Brain microvascular endothelial cell (primary cell): ENCODE measurements around the gene CAPSL.

ENCODE experiments used
- DNase-seq: peaks from one replicate; pipeline ENCODE4 v3.0.0-alpha.2; 2020
- H3K27ac ChIP-seq: fragments of 250-450 bp; sonication (Bioruptor Pico); 2 replicates; pipeline ENCODE4 v1.5.1; 2020; ENCODE audit warnings: mild to moderate bottlenecking, moderate library complexity
- H3K27me3 ChIP-seq: fragments of 250-450 bp; sonication (Bioruptor Pico); replicated peaks from 2 replicates; pipeline ENCODE4 v1.5.1; 2020; ENCODE audit warnings: mild to moderate bottlenecking
- H3K36me3 ChIP-seq: fragments of 250-450 bp; sonication (Bioruptor Pico); replicated peaks from 2 replicates; pipeline ENCODE4 v1.5.1; 2020; ENCODE audit warnings: mild to moderate bottlenecking
- H3K4me3 ChIP-seq: 2 replicates; pipeline ENCODE4 v1.5.1; 2011; ENCODE audit warnings: low read depth, mild to moderate bottlenecking, control low read depth, low read length, moderate library complexity
- in situ Hi-C: cut with HindIII; loops from 2 replicates; pipeline ENCODE4 v1.10.0; 2017; ENCODE audit warnings: low sequenced_read_pairs, low pct_ligation_motif_present
- TF ChIP-seq, protein P1 (sequence below): IDR thresholded peaks from 2 replicates; pipeline ENCODE4 v1.5.1; 2011; ENCODE audit warnings: low read depth, mild to moderate bottlenecking, moderate library complexity, low read length, control low read depth, inconsistent platforms; ENCODE audit errors: missing control alignments

CAPSL gene

DNA sequence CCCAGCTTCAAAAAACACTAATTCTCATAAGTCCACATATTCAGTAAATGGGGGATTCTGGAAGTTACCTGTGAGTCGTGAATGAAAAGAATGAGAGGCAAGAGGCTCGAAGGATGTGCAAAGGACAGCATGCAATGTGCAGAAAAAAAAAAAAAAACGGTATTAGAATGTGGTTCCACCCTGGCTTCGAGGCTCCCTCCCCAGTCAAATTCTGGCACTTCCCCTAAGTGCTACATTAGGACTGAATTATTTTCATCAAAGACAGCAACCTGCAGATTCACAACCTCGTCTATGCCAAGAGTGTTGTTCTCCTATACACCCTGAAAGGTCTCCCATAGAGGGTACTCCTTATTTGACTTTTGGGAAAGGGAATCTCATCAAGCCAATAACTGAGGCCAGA is 16.5 kb downstream of the CAPSL start:
- in situ Hi-C loops: no loop called here
- no peaks in the 10 kb centered on the region for H3K27me3 ChIP-seq
- H3K36me3 ChIP-seq: no peaks in the 10 kb centered on the region
- TF ChIP-seq, protein P1, sequence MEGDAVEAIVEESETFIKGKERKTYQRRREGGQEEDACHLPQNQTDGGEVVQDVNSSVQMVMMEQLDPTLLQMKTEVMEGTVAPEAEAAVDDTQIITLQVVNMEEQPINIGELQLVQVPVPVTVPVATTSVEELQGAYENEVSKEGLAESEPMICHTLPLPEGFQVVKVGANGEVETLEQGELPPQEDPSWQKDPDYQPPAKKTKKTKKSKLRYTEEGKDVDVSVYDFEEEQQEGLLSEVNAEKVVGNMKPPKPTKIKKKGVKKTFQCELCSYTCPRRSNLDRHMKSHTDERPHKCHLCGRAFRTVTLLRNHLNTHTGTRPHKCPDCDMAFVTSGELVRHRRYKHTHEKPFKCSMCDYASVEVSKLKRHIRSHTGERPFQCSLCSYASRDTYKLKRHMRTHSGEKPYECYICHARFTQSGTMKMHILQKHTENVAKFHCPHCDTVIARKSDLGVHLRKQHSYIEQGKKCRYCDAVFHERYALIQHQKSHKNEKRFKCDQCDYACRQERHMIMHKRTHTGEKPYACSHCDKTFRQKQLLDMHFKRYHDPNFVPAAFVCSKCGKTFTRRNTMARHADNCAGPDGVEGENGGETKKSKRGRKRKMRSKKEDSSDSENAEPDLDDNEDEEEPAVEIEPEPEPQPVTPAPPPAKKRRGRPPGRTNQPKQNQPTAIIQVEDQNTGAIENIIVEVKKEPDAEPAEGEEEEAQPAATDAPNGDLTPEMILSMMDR: no peak
- no peak for DNase-seq
- H3K27ac ChIP-seq: no peak overlapping the region
- H3K4me3 ChIP-seq: no peak overlapping the region

DNA sequence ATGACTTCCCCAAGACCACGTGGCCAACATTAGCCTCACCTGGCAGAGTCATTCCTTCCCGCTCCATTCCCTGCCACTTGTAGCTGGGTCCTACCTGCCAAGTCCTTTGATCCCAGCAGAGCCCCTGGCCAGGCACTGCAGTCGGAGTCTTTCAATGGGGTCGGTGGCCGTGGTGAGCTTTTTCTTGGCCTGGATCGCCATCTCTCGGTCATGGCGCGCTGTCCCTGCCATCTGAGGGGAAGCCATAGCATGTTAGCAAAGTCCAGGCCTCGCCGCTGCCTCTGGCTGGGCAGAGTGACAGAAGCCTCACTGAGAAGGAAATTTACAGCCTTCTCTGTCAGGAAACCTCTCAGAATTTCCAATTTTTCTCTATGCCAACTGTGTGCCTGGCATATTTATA is 17.5 kb downstream of the CAPSL start:
- in situ Hi-C loops: no loop called here
- Histone ChIP-seq H3K36me3 (no peaks in the 10 kb centered on the region), H3K4me3 (no peak overlapping the region), H3K27me3 (no peaks in the 10 kb centered on the region), H3K27ac (no peak overlapping the region)
- no peak for DNase-seq
- TF ChIP-seq, protein P1: peak; percentile 50

DNA sequence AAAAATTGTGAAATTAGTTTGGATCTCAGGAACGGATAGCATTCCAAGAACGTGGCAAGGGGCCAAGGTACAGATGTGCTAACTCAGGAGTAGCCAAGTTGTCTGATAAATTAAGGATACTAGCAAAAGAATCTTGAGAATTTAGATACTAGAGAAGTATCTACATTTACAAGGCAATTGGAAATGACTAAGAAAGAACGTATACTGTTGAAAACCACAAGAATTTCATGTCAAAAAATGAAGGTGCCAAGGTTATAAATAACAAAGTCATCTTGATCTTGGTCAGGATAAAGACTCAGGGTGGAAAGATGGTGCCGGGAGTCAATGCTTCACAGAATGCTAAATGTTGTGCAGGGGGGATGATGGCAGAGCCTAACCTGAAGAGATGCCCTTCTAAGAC is 19.2 kb downstream of the CAPSL start:
- peak; percentile 84 for DNase-seq
- TF ChIP-seq, protein P1: no peak
- in situ Hi-C loops: no loop called here
- Histone ChIP-seq H3K27me3 (no peaks in the 10 kb centered on the region), H3K27ac (no peak overlapping the region), H3K36me3 (no peaks in the 10 kb centered on the region), H3K4me3 (no peak overlapping the region)

DNA sequence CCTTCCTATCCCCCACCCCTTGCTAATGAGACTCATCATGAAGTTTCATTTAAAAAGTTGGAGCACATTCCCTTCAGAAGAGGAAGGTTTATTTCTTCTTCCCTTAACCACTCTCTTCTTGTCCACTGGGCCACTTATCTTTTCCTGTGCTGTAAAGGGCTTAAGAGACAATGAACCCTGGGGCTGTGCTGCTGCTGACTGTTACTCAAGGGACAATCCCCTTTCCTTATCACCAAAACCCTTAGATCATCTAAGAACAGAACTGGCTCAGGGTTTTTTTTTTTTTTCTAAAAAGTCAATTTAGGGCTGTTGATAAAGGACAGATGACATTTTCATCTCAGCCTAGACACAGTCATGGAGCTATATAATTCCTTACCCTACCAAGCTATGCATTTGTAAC is 29.6 kb downstream of the CAPSL start:
- Histone ChIP-seq H3K27me3 (no peaks in the 10 kb centered on the region), H3K4me3 (no peak overlapping the region), H3K36me3 (no peaks in the 10 kb centered on the region), H3K27ac (no peak overlapping the region)
- no peak for DNase-seq
- in situ Hi-C loops: no loop called here
- TF ChIP-seq, protein P1: no peak

DNA sequence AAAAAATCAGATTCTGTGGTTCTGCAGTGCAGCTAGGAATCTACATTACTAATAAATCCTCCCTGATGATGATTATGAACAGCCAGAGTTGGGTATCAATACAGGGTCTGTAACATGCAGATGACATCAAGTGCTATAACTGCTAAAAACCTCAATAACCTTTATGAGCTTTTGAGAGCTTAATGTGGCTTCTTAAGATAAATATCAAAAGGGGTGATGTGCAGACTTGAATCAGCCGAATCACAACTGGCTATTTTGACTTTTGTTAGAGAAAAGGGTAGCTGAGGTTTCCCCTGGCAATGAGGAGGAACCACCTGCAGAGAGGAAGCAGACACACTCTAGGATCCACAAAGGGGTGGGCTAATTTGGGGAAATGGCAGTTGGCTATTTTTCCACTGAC is 30.2 kb downstream of the CAPSL start:
- TF ChIP-seq, protein P1: no peak
- no peak for DNase-seq
- Histone ChIP-seq H3K27me3 (no peaks in the 10 kb centered on the region), H3K36me3 (no peaks in the 10 kb centered on the region), H3K27ac (no peak overlapping the region), H3K4me3 (no peak overlapping the region)
- in situ Hi-C loops: no loop called here

DNA sequence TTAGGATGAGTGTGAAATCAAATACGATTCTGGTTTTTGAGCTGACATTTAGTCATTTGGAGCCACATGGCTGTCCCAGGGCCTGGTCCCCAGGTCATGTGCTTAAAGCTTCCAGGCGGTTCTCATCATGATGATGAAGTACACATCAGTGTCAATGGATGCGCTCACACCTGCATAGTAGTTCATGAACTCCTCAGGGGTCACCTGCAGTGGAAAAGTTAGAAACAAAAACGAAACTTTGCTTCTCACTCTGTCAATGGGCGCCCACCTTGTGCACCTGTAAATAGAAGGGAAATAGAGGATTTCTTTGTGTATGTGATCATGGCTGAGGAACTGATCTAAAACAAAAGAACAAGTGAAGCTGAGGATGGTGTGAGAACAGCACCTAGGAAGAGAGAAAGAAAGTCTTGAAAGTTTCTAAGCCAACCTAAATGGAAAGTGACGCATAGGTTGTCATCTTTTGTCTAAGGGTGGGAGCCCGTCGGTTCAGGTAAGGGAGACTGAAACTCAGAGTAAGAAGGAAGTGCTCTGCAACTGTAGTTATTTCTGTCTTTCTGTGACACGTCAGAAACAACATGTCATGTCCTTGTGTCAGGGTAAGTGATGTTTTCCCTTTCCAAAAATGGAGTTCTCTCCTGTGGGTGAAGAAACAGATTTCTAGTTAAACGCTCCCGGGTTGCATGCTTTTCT is 33.8 kb downstream of the CAPSL start:
- TF ChIP-seq, protein P1: no peak
- no peak for DNase-seq
- in situ Hi-C loops: no loop called here
- H3K27ac ChIP-seq: no peak overlapping the region
- no peaks in the 10 kb centered on the region for H3K36me3 ChIP-seq
- no peak overlapping the region for H3K4me3 ChIP-seq
- H3K27me3 ChIP-seq: no peaks in the 10 kb centered on the region
